ENCODE results near the gene MCCC2. TPM values are rescaled to one million over a fixed set of nuclear protein-coding genes. Genes with fewer than 3 reads are reported as not detected.

The MCCC2 gene

Small RNA genes within 50 kb of the gene (small RNA-seq; reads per million reads assigned to genes)
- not detected for gene HMGN1P12 (ENCODE audit: insufficient read depth)

Measured in mesendoderm (in vitro differentiated cells).